GM10266 (cell line): ENCODE results near the gene NUP153.
"Not testable (repeated sequence)": the region's sequence is repeated elsewhere in the genome, so short reads cannot be mapped to it uniquely, and the experiment has no call there.

ENCODE experiments used
- DNase-seq: peaks from one replicate; pipeline ENCODE4 v3.0.0; 2012; ENCODE audit errors: extremely low spot score
- TF ChIP-seq, protein P1 (sequence below): IDR thresholded peaks from 2 replicates; pipeline ENCODE4 v1.5.1; 2012; ENCODE audit warnings: mild to moderate bottlenecking, low read depth; ENCODE audit not compliant: control insufficient read depth, insufficient read depth; ENCODE audit errors: missing control alignments

Gene NUP153

DNA sequence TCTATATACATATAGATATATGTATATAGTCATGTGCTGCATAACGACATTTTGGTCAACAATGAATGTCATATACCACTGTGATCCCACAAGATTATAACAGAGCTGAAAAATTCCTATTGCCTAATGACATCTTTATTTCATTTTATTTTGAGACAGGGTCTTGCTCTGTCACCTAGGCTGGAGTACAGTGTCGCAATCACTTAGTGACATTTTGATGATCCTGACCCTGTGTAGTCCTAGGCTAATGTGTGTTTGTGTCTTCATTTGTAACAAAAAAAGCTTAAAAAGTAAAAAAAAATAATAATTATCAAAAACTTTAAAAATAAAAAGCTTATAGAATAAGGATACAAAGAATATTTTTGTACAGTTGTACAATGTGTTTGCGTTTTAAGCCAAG lies 110.6 kb downstream of the NUP153 start:
- no peak for DNase-seq
- TF ChIP-seq, protein P1, sequence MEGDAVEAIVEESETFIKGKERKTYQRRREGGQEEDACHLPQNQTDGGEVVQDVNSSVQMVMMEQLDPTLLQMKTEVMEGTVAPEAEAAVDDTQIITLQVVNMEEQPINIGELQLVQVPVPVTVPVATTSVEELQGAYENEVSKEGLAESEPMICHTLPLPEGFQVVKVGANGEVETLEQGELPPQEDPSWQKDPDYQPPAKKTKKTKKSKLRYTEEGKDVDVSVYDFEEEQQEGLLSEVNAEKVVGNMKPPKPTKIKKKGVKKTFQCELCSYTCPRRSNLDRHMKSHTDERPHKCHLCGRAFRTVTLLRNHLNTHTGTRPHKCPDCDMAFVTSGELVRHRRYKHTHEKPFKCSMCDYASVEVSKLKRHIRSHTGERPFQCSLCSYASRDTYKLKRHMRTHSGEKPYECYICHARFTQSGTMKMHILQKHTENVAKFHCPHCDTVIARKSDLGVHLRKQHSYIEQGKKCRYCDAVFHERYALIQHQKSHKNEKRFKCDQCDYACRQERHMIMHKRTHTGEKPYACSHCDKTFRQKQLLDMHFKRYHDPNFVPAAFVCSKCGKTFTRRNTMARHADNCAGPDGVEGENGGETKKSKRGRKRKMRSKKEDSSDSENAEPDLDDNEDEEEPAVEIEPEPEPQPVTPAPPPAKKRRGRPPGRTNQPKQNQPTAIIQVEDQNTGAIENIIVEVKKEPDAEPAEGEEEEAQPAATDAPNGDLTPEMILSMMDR = no peak

DNA sequence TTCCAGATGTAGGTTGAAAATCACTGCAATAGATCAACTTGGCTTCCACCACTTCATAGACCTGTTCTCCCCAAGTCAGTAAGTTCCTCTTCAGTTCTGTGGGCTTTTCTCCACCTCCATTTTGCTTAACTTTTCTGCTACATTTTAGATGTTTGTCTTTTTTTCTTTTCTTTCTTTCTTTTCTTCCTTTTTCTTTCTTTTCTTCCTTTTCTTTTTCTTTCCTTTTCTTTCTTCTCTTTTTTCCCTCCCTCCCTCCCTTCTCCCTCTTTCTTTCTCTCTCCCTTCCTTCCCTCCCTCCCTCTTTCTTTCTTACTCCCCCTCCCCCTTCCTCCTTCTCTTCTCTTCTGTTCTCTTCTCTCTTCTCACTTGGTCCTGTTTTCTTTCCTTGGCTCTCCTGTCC lies 113.5 kb downstream of the NUP153 start:
- TF ChIP-seq, protein P1 = no peak
- DNase-seq = no peak

DNA sequence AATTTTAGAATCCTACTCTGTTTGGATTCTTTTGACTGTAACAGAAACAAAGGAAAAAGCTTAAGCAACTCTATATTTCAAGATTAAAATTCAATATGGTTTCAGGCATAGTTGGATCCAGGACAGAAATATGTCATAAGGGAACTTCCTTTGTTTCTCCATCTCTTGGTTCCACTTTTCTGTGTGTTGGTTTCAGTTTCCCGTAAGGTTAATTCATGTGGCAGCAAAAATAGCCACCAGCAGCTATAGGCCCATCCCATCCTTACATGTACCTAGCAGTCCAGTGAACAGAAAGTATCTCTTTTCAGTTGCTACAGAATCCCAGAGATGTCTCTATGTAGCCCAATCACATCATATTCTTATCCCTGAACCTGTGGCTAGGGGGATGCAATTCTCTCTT lies 115.4 kb downstream of the NUP153 start:
- DNase-seq = no peak
- TF ChIP-seq, protein P1 = no peak

DNA sequence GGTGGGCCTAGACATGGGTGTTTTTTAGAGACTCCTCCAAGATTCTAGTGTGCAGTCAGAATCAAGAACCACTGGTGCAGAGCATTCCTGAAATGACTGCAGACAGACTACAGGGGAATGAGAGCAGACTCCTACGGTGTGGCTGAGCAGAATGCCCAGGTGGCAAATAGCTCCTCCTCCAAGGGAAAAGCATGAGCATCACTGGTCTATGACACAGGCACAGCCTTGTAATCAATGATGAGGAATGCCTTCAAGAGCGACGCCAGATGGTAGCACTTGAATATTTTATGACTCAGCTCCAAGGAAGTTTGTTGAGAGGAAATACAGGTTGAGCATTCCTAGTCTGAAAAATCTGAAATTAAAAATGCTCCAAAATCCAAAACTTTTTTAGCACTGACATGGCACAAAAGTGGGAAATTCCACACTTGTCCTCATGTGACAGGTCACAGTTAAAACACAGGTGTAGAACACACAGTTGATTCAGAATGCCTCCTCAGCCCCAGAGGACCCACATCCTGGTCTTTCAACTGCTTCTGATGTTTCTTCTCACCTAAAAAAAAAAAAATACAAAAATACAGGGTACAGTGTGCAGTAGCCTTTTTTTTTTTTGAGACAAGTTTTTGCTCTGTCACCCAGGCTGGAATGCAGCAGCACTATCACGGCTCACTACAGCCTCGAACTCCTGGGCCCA lies 117.2 kb downstream of the NUP153 start:
- TF ChIP-seq, protein P1 = no peak
- no peak for DNase-seq

DNA sequence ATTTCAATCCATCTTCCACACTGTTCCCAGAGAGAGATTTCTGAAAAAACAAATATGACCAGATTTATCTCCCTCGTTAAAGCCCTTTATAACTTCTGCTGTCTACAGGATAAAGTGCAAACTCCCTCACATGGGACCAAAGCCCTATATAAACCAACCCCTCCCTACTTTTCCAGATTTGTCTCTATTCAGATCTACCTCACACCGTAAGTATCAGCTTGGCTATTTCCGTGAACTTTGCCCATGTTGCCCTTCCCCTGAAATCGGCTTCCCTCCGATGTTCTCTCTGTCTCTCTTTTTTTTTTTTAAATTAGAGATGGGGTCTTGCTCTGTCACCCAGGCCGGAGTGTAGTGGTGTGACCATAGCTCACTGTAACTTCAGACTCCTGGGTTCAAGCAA lies 118.7 kb downstream of the NUP153 start:
- TF ChIP-seq, protein P1 = no peak
- no peak for DNase-seq

DNA sequence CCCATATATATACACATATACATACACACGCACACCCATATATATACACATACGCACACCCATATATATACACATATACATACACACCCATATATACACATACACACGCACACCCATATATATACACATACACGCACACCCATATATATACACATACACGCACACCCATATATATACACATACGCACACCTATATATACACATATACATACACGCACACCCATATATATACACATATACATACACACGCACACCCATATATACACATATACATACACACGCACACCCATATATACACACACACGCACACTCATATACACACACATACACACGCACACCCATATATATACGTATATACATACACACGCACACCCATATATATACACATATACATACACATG lies 120.1 kb downstream of the NUP153 start:
- DNase-seq = not testable (repeated sequence)

DNA sequence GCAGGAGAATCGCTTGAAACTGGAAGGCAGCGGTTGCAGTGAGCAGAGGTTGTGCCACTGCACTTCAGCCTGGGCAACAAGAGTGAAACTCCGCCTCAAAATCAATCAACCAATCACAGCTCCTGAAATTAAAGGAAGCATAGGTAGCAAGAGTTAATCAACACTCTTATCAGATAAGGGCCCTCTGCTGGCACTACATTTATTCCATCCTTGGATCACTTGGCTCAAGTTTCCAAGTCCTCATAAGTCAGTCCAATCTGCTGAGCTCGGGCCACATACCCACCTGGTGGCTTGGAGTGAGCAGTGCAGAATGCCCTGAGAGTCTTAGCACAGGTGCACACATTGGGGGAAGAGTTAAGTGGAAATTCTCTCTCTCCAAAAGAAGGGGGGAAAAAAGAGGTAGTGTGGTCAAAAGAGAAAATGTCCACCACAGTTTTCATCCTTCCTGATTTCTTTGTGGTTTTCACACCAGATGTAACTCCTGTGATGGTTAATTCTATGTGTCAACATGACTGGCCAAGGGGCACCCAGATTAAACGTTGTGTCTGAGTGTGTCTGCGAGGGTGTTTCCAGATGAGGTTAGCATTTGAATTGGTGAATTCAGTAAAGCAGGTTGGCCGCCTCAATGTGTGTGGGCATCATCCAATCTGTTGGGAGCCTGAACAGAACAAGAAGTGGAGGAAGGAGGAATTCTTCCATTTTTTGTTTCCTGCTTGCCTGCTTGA lies 120.8 kb downstream of the NUP153 start:
- no peak for DNase-seq
- TF ChIP-seq, protein P1 = no peak
